ENCODE results near the gene SF3A1.

GRCh38 chr22:30324014-30324730 lies 32.5 kb downstream of the SF3A1 start:
- no peak for TF ChIP-seq CTCF (IDR thresholded peaks at IDR 0.05; ENCODE audit: low read depth, low read length)
- TF ChIP-seq EZH2phosphoT487 (IDR thresholded peaks at IDR 0.05; ENCODE audit: low read depth) = no peak

Measured in OCI-LY3 (cell line).